SK-N-SH (cell line): ENCODE measurements around the gene BLOC1S1. TPM values are rescaled to one million over a fixed set of nuclear protein-coding genes. Genes with fewer than 3 reads are reported as not detected.

Source experiments
- CTCF ChIA-PET: fragments of 300-600, 350-600 bp; formaldehyde crosslinking; extraction: SDS; loops from one replicate; lab custom pipeline; 2021; lab: Yijun Ruan, JAX
- POLR2A ChIA-PET: fragments of 350-600 bp; sonication (Branson Sonifier 250); formaldehyde crosslinking; extraction: SDS; loops from one replicate; lab custom pipeline; 2020; ENCODE audit warnings: antibody characterized with exemption, inconsistent platforms; lab: Yijun Ruan, JAX
- DNase-seq: peaks from one replicate; pipeline ENCODE4 v3.0.0; 2012
- H2AFZ ChIP-seq: fragments of 200-600 bp; sonication (generic); 2 replicates; pipeline ENCODE4 v1.8.1; 2016; ENCODE audit warnings: antibody characterized with exemption, mild to moderate bottlenecking, low read depth
- H3F3A ChIP-seq: fragments of 200-600 bp; sonication (generic); replicated peaks from 2 replicates; pipeline ENCODE3; 2016; ENCODE audit warnings: antibody characterized with exemption, mild to moderate bottlenecking; ENCODE audit not compliant: insufficient read depth
- H3K27ac ChIP-seq, 2 experiments: fragments of 200-500 bp in 1 of 2; fragments of 200-600 bp in 1 of 2; sonication (Bioruptor generic) in 1 of 2; sonication (generic), shearing (Covaris generic) in 1 of 2; 2 replicates each; pipeline versions ENCODE4 v1.5.1 to v1.6.1; 2014 to 2016; ENCODE audit warnings: low read depth in 2 of 2, inconsistent platforms in 1 of 2, low read length in 1 of 2, mild to moderate bottlenecking in 1 of 2, mixed read lengths in 1 of 2
- H3K27me3 ChIP-seq: fragments of 200-600 bp; sonication (generic), shearing (Covaris generic); 2 replicates; pipeline ENCODE4 v1.6.1; 2016; ENCODE audit warnings: mixed run types; ENCODE audit not compliant: insufficient read depth
- H3K36me3 ChIP-seq, 2 experiments: fragments of 200-500 bp in 1 of 2; fragments of 200-600 bp in 1 of 2; sonication (Bioruptor generic) in 1 of 2; sonication (generic) in 1 of 2; replicated peaks in 1 of 2; 2 replicates each; pipeline versions ENCODE3 to v1.5.1; 2014 to 2016; ENCODE audit warnings: low read length in 1 of 2, mild to moderate bottlenecking in 1 of 2; ENCODE audit not compliant: insufficient read depth in 2 of 2, control insufficient read depth in 1 of 2
- H3K4me1 ChIP-seq, 2 experiments: fragments of 200-500 bp in 1 of 2; fragments of 200-600 bp in 1 of 2; sonication (Bioruptor generic) in 1 of 2; sonication (generic), shearing (Covaris generic) in 1 of 2; 2 replicates each; pipeline versions ENCODE4 v1.5.1 to v1.6.1; 2014 to 2016; ENCODE audit warnings: low read depth in 1 of 2, low read length in 1 of 2, mixed run types in 1 of 2; ENCODE audit not compliant: insufficient read depth in 2 of 2, control insufficient read depth in 1 of 2
- H3K4me2 ChIP-seq: fragments of 200-600 bp; sonication (generic), shearing (Covaris generic); 2 replicates; pipeline ENCODE4 v1.6.1; 2017; ENCODE audit warnings: mixed run types
- H3K4me3 ChIP-seq, 2 experiments: fragments of 200-500 bp in 1 of 2; fragments of 200-600 bp in 1 of 2; sonication (Bioruptor generic) in 1 of 2; sonication (generic), shearing (Covaris generic) in 1 of 2; 2 replicates each; pipeline versions ENCODE4 v1.5.1 to v1.8.1; 2014 to 2016; ENCODE audit warnings: low read depth in 2 of 2, inconsistent platforms in 1 of 2, low read length in 1 of 2, mild to moderate bottlenecking in 1 of 2, mixed read lengths in 1 of 2, moderate library complexity in 1 of 2
- H3K79me2 ChIP-seq: fragments of 200-600 bp; sonication (generic); 2 replicates; pipeline ENCODE4 v1.8.1; 2017; ENCODE audit warnings: mild to moderate bottlenecking; ENCODE audit not compliant: insufficient read depth
- H3K9ac ChIP-seq: fragments of 200-600 bp; sonication (generic); 2 replicates; pipeline ENCODE4 v1.6.1; 2017; ENCODE audit warnings: mixed run types
- H3K9me2 ChIP-seq: fragments of 200-600 bp; sonication (generic); 2 replicates; pipeline ENCODE4 v1.6.1; 2017; ENCODE audit warnings: mixed run types
- H3K9me3 ChIP-seq: fragments of 200-600 bp; sonication (generic); 2 replicates; pipeline ENCODE4 v1.6.1; 2017; ENCODE audit warnings: mixed run types, mild to moderate bottlenecking, moderate library complexity
- H4K20me1 ChIP-seq: fragments of 200-600 bp; sonication (generic); 2 replicates; pipeline ENCODE4 v1.6.1; 2017; ENCODE audit warnings: mild to moderate bottlenecking, mixed run types; ENCODE audit not compliant: insufficient read depth
- CHD2 ChIP-seq: fragments of 150-350 bp; IDR thresholded peaks from 2 replicates; pipeline ENCODE4 v1.6.1; 2018; ENCODE audit warnings: low read length; ENCODE audit not compliant: partially characterized antibody
- FOXM1 ChIP-seq: IDR thresholded peaks from 2 replicates; pipeline ENCODE4 v1.4.0; 2012; ENCODE audit warnings: low read depth, mild to moderate bottlenecking
- GABPA ChIP-seq: IDR thresholded peaks from 2 replicates; pipeline ENCODE4 v1.4.0; 2012; ENCODE audit warnings: low read depth, mild to moderate bottlenecking
- MXI1 ChIP-seq: IDR thresholded peaks from 2 replicates; pipeline ENCODE4 v1.6.1; 2012; ENCODE audit warnings: mild to moderate bottlenecking, low read depth, low read length, improper control_type of control experiment
- NFIC ChIP-seq: IDR thresholded peaks from 2 replicates; pipeline ENCODE4 v1.4.0; 2012; ENCODE audit warnings: borderline replicate concordance
- SIN3A ChIP-seq: IDR thresholded peaks from 2 replicates; pipeline ENCODE4 v1.6.1; 2012; ENCODE audit warnings: low read depth, mild to moderate bottlenecking, low read length, moderate library complexity, borderline replicate concordance
- SMC3 ChIP-seq: IDR thresholded peaks from 2 replicates; pipeline ENCODE4 v1.6.1; 2012; ENCODE audit warnings: low read depth, low read length, improper control_type of control experiment
- TAF1 ChIP-seq: IDR thresholded peaks from 2 replicates; pipeline ENCODE4 v1.6.1; 2012; ENCODE audit warnings: low read depth, mild to moderate bottlenecking, low read length, moderate library complexity, borderline replicate concordance
- WGBS: methylation state at CpG from one replicate; pipeline ENCODE4 v1.1.6; 2017; ENCODE audit warnings: low lambda C conversion rate; 5-methylcytosine and 5-hydroxymethylcytosine counted together
- polyA plus RNA-seq, 3 experiments: library from polyadenylated mRNA; depleted of rRNA; stranded (reverse); fragments of >200 nt; gene quantifications; 2 replicates each; pipeline ENCODE4 v1.2.3, GENCODE V29; 2012
- TF ChIP-seq, protein P1 (sequence below): fragments of 200-600 bp; sonication (generic); IDR thresholded peaks from 2 replicates; pipeline ENCODE4 v1.6.1; 2017; ENCODE audit warnings: antibody characterized with exemption, mild to moderate bottlenecking, moderate library complexity
- TF ChIP-seq, protein P2 (sequence below): IDR thresholded peaks from 2 replicates; pipeline ENCODE4 v1.6.1; 2012; ENCODE audit warnings: mild to moderate bottlenecking, low read depth, low read length, moderate library complexity

The BLOC1S1 gene
- polyA plus RNA-seq, 1 of the 3 experiments (the other 2 are of a cell fraction) = 331 TPM

DNA sequence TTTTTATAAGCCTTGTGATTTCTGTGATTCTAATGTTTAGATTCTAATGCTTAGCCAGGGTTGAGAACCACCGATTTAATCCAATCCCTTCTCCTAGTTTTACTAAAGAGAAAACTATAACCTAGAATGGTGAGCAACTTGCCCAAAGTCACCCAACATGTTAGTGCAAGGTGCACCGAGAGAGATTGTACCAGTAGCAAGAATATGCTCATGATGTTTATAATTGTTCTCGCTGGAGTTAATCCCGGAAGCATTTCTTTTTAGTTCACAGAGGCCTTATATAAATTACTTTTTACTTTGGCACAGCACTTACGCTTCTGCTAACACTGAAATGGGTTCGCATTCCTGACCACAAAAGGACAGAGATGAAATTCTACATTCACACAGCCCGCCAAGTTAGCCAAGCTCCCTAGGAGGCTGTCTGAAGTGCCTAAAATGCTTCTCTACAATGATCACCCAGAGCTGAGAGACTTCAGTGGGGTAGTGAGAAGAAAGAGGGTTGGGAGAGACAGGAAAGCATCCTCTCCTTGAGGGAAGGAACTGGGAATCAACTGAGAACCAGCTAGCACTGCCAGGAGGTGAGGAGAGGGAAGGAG, 579 bp upstream of the BLOC1S1 start (continued):
- TF ChIP-seq, protein P1, sequence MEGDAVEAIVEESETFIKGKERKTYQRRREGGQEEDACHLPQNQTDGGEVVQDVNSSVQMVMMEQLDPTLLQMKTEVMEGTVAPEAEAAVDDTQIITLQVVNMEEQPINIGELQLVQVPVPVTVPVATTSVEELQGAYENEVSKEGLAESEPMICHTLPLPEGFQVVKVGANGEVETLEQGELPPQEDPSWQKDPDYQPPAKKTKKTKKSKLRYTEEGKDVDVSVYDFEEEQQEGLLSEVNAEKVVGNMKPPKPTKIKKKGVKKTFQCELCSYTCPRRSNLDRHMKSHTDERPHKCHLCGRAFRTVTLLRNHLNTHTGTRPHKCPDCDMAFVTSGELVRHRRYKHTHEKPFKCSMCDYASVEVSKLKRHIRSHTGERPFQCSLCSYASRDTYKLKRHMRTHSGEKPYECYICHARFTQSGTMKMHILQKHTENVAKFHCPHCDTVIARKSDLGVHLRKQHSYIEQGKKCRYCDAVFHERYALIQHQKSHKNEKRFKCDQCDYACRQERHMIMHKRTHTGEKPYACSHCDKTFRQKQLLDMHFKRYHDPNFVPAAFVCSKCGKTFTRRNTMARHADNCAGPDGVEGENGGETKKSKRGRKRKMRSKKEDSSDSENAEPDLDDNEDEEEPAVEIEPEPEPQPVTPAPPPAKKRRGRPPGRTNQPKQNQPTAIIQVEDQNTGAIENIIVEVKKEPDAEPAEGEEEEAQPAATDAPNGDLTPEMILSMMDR = no peak
- TF ChIP-seq NFIC = no peak
- no peak for TF ChIP-seq SMC3

GRCh38 chr12:55716582-55716957, 724 bp downstream of the BLOC1S1 start:
- H3K36me3 ChIP-seq = peaks cover 0 to 3% of the 10 kb centered on the region in 2 experiments
- peak overlapping the region; percentile 86 for H3K9ac ChIP-seq
- H3K4me3 ChIP-seq = peak overlapping the region; percentile 67 to 92
- peak overlapping the region; percentile 93; the same call in 1 of the 2 replicates for H2AFZ ChIP-seq
- H3K27me3 ChIP-seq = no peaks in the 10 kb centered on the region
- CTCF ChIA-PET = interaction anchor here (1.0 to 11.2 kb wide), 6 partner anchors 8 to 210 kb away, joined by 3 to 202 read pairs (median 19); partner anchors contain the start of gene CD63
- H3K9me2 ChIP-seq = no peaks in the 10 kb centered on the region
- no peaks in the 10 kb centered on the region for H3K9me3 ChIP-seq
- peak overlapping the region; percentile 87 to 92; a peak in 3 of 4 replicates for H3K27ac ChIP-seq
- peaks cover 29 to 35% of the 10 kb centered on the region in 2 experiments for H3K4me1 ChIP-seq
- H4K20me1 ChIP-seq = peaks cover 3% of the 10 kb centered on the region; the same call in 1 of the 2 replicates
- no peak for DNase-seq
- no peak for TF ChIP-seq CHD2
- TF ChIP-seq, protein P2, sequence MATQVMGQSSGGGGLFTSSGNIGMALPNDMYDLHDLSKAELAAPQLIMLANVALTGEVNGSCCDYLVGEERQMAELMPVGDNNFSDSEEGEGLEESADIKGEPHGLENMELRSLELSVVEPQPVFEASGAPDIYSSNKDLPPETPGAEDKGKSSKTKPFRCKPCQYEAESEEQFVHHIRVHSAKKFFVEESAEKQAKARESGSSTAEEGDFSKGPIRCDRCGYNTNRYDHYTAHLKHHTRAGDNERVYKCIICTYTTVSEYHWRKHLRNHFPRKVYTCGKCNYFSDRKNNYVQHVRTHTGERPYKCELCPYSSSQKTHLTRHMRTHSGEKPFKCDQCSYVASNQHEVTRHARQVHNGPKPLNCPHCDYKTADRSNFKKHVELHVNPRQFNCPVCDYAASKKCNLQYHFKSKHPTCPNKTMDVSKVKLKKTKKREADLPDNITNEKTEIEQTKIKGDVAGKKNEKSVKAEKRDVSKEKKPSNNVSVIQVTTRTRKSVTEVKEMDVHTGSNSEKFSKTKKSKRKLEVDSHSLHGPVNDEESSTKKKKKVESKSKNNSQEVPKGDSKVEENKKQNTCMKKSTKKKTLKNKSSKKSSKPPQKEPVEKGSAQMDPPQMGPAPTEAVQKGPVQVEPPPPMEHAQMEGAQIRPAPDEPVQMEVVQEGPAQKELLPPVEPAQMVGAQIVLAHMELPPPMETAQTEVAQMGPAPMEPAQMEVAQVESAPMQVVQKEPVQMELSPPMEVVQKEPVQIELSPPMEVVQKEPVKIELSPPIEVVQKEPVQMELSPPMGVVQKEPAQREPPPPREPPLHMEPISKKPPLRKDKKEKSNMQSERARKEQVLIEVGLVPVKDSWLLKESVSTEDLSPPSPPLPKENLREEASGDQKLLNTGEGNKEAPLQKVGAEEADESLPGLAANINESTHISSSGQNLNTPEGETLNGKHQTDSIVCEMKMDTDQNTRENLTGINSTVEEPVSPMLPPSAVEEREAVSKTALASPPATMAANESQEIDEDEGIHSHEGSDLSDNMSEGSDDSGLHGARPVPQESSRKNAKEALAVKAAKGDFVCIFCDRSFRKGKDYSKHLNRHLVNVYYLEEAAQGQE = no peak
- TF ChIP-seq SIN3A = no peak
- TF ChIP-seq FOXM1 = 0 out of 2 replicates have a peak, but pooled peaks have one; percentile 10
- no peak for TF ChIP-seq SMC3
- no peak for TF ChIP-seq MXI1
- no peak for TF ChIP-seq GABPA
- no peak for TF ChIP-seq TAF1
- TF ChIP-seq, all 33 proteins: peak for 1
- Histone ChIP-seq H3K4me2 (peak overlapping the region; percentile 89), H3K79me2 (peaks cover 13% of the 10 kb centered on the region; the same call in 1 of the 2 replicates), H3F3A (peaks cover 27% of the 10 kb centered on the region)
- WGBS = 3% methylated on average over 13 of the region's 13 CpGs
- POLR2A ChIA-PET = interaction anchor here (1.0 to 1.6 kb wide), 3 partner anchors 9 to 13 kb away, joined by 6 to 8 read pairs (median 6); partner anchors contain the start of genes CD63 and ITGA7
